NCI-H2196 treated with DMSO at 0.1 percent for 48 hours (cell line): ENCODE data around the gene MCM6.
A peak's percentile ranks its signal among the peaks of the same experiment; 100 is the strongest.
"Not testable (repeated sequence)": the region's sequence is repeated elsewhere in the genome, so short reads cannot be mapped to it uniquely, and the experiment has no call there.

ENCODE experiments used
- DNase-seq: peaks from one replicate; lab custom pipeline; 2025; ENCODE audit not compliant: unreplicated experiment; lab: John Stamatoyannopoulos, UW

MCM6 gene

GRCh38 chr2:135876066-135876711, at the start of gene MCM6:
Gene MCM6 (minus strand): TSS chr2:135876443. CDS start chr2:135876365, 78 bp downstream.
- peak; percentile 94 for DNase-seq

- no peak for DNase-seq
Measured at GRCh38 chr2:135925571-135925970, 49.3 kb upstream of the MCM6 start.

GRCh38 chr2:135916207-135916606, 40.0 kb upstream of the MCM6 start:
- peak; percentile 6 for DNase-seq

GRCh38 chr2:135914485-135914884, 38.2 kb upstream of the MCM6 start:
- DNase-seq = no peak

- DNase-seq = peak; percentile 2
Measured at GRCh38 chr2:135913727-135914365, 37.6 kb upstream of the MCM6 start.

GRCh38 chr2:135909976-135910375, 33.7 kb upstream of the MCM6 start:
- no peak for DNase-seq

GRCh38 chr2:135905679-135906078, 29.4 kb upstream of the MCM6 start:
- DNase-seq = no peak

GRCh38 chr2:135904341-135904989, 28.2 kb upstream of the MCM6 start:
- DNase-seq = no peak

- DNase-seq = no peak
Measured at GRCh38 chr2:135903650-135904049, 27.4 kb upstream of the MCM6 start.

GRCh38 chr2:135899567-135899966, 23.3 kb upstream of the MCM6 start:
- DNase-seq = no peak

- no peak for DNase-seq
Measured at GRCh38 chr2:135898234-135898786, 22.1 kb upstream of the MCM6 start.

GRCh38 chr2:135894930-135895329, 18.7 kb upstream of the MCM6 start:
- DNase-seq = no peak

GRCh38 chr2:135893374-135893794, 17.1 kb upstream of the MCM6 start:
- DNase-seq = no peak

GRCh38 chr2:135890835-135891234, 14.6 kb upstream of the MCM6 start:
- DNase-seq = no peak

- DNase-seq = no peak
Measured at GRCh38 chr2:135890149-135890548, 13.9 kb upstream of the MCM6 start.

- not testable (repeated sequence) for DNase-seq
Measured at GRCh38 chr2:135888587-135888986, 12.3 kb upstream of the MCM6 start.

- DNase-seq = no peak
Measured at GRCh38 chr2:135885709-135886108, 9.5 kb upstream of the MCM6 start.

GRCh38 chr2:135882415-135882814, 6.2 kb upstream of the MCM6 start:
- DNase-seq = no peak

GRCh38 chr2:135876770-135877169, 527 bp upstream of the MCM6 start:
- DNase-seq = not testable (repeated sequence)

GRCh38 chr2:135875491-135876065, 665 bp downstream of the MCM6 start:
- DNase-seq = no peak

- no peak for DNase-seq
Measured at GRCh38 chr2:135874777-135875365, 1.4 kb downstream of the MCM6 start.
